ENCODE results near the gene NUDT3.

GRCh38 chr6:34236131-34236442 lies 156.4 kb downstream of the NUDT3 start:
- TF ChIP-seq CTCF (IDR thresholded peaks at IDR 0.05) (no peak), ZFX (IDR thresholded peaks at IDR 0.05; ENCODE audit: borderline replicate concordance) (no peak)

Measured in 22Rv1 (cell line).